ENCODE results near the gene EML2. TPM values are rescaled to one million over a fixed set of nuclear protein-coding genes. Genes with fewer than 3 reads are reported as not detected.

The EML2 gene
- polyA plus RNA-seq, 3 donors from 2014 or later = 11.9 to 24.7 (median 14.2) TPM

- peak; percentile 52 to 60 (median 55) for DNase-seq
- Mint-ChIP-seq H3K36me3 (peaks cover 0 to 4% (median 2%) of the 10 kb centered on the region in 3 donors), H3K4me3 (peak within 1 kb of the TSS; percentile 84 to 95 (median 90)), H3K27me3 (ENCODE audit: low read depth in 3 of 3) (peaks cover 10 to 16% (median 10%) of the 10 kb centered on the region in 3 donors), H3K4me1 (peaks cover 36 to 43% of the 10 kb centered on the region in 2 donors), H3K27ac (peak within 1 kb of the TSS; percentile 69 to 95 (median 94)), H3K9me3 (no peaks in the 10 kb centered on the region)
Measured at GRCh38 chr19:45667620-45668341, 28.6 kb upstream of the EML2 start, which contains the start of gene GIPR. Gene GIPR, plus strand, starts transcription at chr19:45668221. Its CDS starts 1,300 bp downstream, at chr19:45669521.

DNA sequence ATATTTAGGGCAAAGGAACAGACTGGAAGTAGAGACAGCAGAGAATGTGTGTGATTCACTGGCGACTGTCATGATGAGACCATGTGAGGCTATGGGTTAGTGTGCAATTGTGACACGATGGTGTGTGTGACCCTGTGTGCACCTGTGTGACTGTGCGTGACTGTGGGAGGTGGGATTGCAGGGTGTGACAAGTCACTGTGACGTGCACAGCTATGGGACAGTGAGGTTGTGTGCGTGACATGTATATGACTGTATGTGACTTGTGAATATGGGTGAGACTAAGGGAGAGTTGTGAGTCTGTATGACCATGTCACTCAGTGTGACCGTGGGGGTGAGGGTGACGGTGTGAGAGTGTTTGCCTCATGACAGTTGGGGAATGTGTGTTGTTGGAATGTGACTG lies 25.4 kb upstream of the EML2 start:
- no peaks in the 10 kb centered on the region for H3K9me3 Mint-ChIP-seq
- H3K4me3 Mint-ChIP-seq = no peak overlapping the region
- H3K36me3 Mint-ChIP-seq = no peaks in the 10 kb centered on the region
- peaks cover 22 to 24% of the 10 kb centered on the region in 2 donors for H3K4me1 Mint-ChIP-seq
- DNase-seq = no peak
- peaks cover 3 to 12% (median 8%) of the 10 kb centered on the region in 3 donors for H3K27me3 Mint-ChIP-seq (ENCODE audit: low read depth in 3 of 3)
- no peak overlapping the region for H3K27ac Mint-ChIP-seq

DNA sequence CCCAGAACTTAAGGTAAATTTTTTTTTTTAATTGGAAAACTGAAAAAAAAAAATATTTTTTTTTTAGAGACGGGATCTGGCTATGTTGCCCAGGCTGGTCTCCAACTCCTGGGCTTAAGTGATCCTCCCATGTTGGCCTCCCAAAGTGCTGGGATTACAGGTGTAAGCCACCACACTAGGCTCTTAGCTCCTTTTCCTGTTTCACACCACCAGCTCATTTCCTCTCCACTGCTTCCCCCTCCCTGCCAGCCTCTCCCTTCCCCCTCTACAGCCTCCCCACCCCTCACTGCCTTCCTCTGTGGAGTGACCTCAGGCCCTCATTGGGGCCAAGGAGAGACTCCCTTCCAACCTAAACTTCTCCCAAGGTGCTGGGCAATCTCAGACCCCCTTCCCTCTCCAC lies 24.6 kb upstream of the EML2 start:
- H3K4me3 Mint-ChIP-seq = no peak overlapping the region
- no peak overlapping the region for H3K27ac Mint-ChIP-seq
- no peaks in the 10 kb centered on the region for H3K36me3 Mint-ChIP-seq
- DNase-seq = no peak
- peaks cover 14 to 16% of the 10 kb centered on the region in 2 donors for H3K4me1 Mint-ChIP-seq
- H3K27me3 Mint-ChIP-seq (ENCODE audit: low read depth in 3 of 3) = peaks cover 3 to 12% (median 8%) of the 10 kb centered on the region in 3 donors
- no peaks in the 10 kb centered on the region for H3K9me3 Mint-ChIP-seq

DNA sequence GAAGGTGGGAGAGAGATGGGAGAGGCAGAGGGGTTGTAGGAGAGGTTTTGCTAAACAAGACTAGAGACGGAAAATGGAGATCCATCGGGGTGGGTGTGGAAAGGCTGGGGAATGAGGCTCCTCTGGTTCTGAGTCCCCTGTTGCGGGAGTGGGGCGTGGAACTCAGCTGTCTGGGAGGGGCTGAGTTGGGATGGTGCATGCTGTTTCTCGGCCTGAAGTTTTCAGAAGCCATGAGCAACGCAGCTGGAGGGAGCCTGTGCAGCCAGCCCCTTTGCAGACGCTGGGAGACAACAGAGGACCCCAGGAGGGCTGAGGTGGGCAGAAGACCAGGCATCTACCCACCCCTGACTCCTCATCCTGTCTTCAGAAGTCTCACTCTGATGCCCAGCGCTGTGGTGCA lies 21.4 kb upstream of the EML2 start:
- Mint-ChIP-seq H3K9me3 (no peaks in the 10 kb centered on the region), H3K27ac (peak overlapping the region in 1 of 6 donors; percentile 63), H3K4me1 (no peaks in the 10 kb centered on the region), H3K27me3 (ENCODE audit: low read depth in 3 of 3) (peaks cover 0 to 12% (median 4%) of the 10 kb centered on the region in 3 donors), H3K36me3 (no peaks in the 10 kb centered on the region), H3K4me3 (no peak overlapping the region)
- no peak for DNase-seq

GRCh38 chr19:45659096-45659729 lies 20.0 kb upstream of the EML2 start:
- Mint-ChIP-seq H3K4me1 (no peaks in the 10 kb centered on the region), H3K27me3 (ENCODE audit: low read depth in 3 of 3) (peaks cover 0 to 11% (median 4%) of the 10 kb centered on the region in 3 donors), H3K4me3 (no peak overlapping the region), H3K27ac (no peak overlapping the region), H3K36me3 (no peaks in the 10 kb centered on the region), H3K9me3 (no peaks in the 10 kb centered on the region)
- DNase-seq = no peak

DNA sequence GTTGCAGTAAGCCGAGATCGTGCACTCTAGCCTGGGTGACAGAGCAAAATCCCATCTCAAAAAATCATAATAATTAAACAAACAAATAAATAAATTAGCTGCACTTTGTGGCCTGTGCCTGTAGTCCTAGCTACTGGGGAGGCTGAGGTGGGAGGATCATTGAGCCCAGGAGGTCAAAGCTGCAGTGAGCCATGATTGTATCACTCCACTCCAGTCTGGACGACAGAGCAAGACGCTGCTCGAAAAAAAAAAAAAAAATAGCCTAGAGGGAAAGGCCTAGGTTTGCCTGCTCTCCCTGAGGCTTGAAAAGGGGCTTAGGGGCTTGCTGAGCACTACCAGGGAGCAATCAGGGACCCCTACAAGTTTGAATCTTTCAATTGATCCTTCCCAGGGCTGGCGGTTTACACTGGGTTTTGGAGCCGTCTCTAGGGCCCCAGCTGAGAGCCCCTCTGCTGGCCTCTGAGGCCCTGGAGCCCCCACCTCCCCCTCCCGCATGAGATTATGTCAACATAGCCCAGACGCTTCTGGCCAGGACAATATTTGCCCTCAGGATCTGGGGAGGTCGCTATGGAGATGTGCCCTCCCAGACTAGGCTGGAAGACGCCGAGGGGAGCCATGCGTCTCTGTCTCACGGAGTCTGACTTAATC lies 18.4 kb upstream of the EML2 start:
- H3K9me3 Mint-ChIP-seq = no peaks in the 10 kb centered on the region

GRCh38 chr19:45655073-45655472 lies 15.9 kb upstream of the EML2 start:
- H3K4me3 Mint-ChIP-seq = no peak overlapping the region
- no peak for DNase-seq
- H3K27ac Mint-ChIP-seq = no peak overlapping the region
- H3K9me3 Mint-ChIP-seq = no peaks in the 10 kb centered on the region
- no peaks in the 10 kb centered on the region for H3K4me1 Mint-ChIP-seq
- H3K27me3 Mint-ChIP-seq (ENCODE audit: low read depth in 3 of 3) = peaks cover 0 to 4% (median 2%) of the 10 kb centered on the region in 3 donors
- no peaks in the 10 kb centered on the region for H3K36me3 Mint-ChIP-seq

More for the DNA sequence above, 18.4 kb upstream of the EML2 start:
- Mint-ChIP-seq H3K4me3 (no peak overlapping the region), H3K27ac (no peak overlapping the region), H3K36me3 (no peaks in the 10 kb centered on the region), H3K4me1 (no peaks in the 10 kb centered on the region), H3K27me3 (ENCODE audit: low read depth in 3 of 3) (peaks cover 0 to 11% (median 4%) of the 10 kb centered on the region in 3 donors)
- no peak for DNase-seq

GRCh38 chr19:45653634-45654033 lies 14.4 kb upstream of the EML2 start:
- Mint-ChIP-seq H3K36me3 (no peaks in the 10 kb centered on the region), H3K4me1 (no peaks in the 10 kb centered on the region), H3K27me3 (ENCODE audit: low read depth in 3 of 3) (peaks cover 0 to 5% (median 2%) of the 10 kb centered on the region in 3 donors), H3K27ac (no peak overlapping the region), H3K9me3 (no peaks in the 10 kb centered on the region), H3K4me3 (no peak overlapping the region)
- DNase-seq = no peak

DNA sequence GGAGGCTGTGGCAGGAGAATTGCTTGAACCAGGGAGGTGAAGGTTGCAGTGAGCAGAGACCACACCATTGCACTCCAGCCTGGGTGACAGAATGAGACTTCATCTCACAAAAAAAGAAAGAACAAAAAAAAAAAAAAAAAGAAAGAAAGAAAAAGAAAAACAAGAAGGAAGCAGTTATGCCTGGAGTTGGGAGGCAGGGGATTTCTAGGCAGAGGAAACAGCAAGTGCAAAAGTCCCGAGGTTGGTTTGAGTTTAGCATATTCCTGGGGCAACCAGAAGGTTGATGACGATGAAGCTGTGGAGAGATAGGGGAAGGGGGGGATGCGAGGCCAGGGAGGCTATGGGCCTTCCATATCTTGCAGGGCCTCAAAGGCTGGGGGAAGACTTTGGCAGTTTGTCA lies 11.5 kb upstream of the EML2 start:
- no peaks in the 10 kb centered on the region for H3K36me3 Mint-ChIP-seq
- peaks cover 9 to 10% of the 10 kb centered on the region in 2 donors for H3K4me1 Mint-ChIP-seq
- H3K4me3 Mint-ChIP-seq = no peak overlapping the region
- no peak for DNase-seq
- no peak overlapping the region for H3K27ac Mint-ChIP-seq
- no peaks in the 10 kb centered on the region for H3K9me3 Mint-ChIP-seq
- H3K27me3 Mint-ChIP-seq (ENCODE audit: low read depth in 3 of 3) = peaks cover 3 to 6% (median 5%) of the 10 kb centered on the region in 3 donors

DNA sequence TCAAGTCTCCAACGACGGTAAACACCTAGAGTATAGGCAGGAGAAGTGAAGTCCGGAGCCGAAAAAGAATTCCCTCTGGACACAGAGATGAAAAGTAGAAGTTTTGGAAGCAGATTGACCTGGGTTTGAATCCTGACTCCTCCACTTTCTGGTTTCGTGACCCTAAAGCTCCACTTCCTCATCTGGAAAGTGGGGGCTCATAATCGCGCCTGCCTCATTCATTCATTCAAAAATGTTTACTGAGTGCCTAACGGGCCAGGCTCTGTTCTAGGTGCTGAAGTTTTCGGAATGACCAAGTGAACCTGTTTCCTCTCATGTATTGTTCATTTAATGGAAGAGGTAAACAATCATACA lies 7.1 kb upstream of the EML2 start:
- DNase-seq = no peak
- H3K27ac Mint-ChIP-seq = peak overlapping the region; percentile 81 to 93 (median 89)
- peaks cover 33% of the 10 kb centered on the region in 2 donors for H3K4me1 Mint-ChIP-seq
- peak overlapping the region; percentile 87 to 94 (median 92) for H3K4me3 Mint-ChIP-seq
- peaks cover 0 to under 1% (median 0%) of the 10 kb centered on the region in 3 donors for H3K36me3 Mint-ChIP-seq
- no peaks in the 10 kb centered on the region for H3K9me3 Mint-ChIP-seq
- H3K27me3 Mint-ChIP-seq (ENCODE audit: low read depth in 3 of 3) = peaks cover 7 to 19% (median 9%) of the 10 kb centered on the region in 3 donors

DNA sequence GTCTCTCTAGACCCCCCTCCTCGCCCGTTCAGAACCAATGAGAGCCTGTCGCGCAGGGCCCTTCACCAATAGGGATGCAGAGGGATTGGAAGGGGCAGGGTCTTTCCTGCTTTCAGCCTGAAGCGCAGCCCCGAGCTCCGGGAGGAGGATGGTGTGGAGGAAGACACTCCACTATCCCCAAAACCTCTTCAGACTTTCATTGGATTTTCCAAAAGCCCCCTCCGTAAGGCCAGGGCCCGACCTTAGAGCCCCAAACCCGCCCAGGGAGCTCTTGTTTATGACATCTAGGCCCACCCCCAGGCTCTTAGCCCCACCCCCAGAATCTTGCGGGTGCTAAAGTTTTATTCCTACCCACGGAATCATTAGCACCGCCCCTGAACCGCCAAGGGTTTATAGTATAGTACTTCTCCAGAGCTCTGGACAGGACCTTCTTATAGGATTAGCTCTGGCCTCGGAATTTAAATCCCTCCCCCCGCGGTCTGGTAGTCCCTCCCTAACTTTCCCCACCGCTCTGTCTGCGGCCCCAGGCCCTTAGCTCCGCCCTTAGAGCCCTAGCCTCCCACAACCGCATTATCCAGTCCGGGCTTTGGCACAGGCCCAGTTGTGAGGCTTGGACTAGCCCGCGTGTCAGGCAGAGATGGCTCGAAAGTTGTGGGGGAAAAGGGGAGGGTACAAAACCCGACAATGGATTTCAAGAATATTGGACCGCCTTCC lies 6.6 kb upstream of the EML2 start:
- H3K27me3 Mint-ChIP-seq (ENCODE audit: low read depth in 3 of 3) = peaks cover 10 to 20% (median 11%) of the 10 kb centered on the region in 3 donors
- peak; percentile 76 to 85 (median 85) for DNase-seq
- H3K27ac Mint-ChIP-seq = peak overlapping the region; percentile 81 to 93 (median 89)
- peaks cover 0 to 4% (median 0%) of the 10 kb centered on the region in 3 donors for H3K36me3 Mint-ChIP-seq
- H3K4me1 Mint-ChIP-seq = peaks cover 38% of the 10 kb centered on the region in 2 donors
- no peaks in the 10 kb centered on the region for H3K9me3 Mint-ChIP-seq
- H3K4me3 Mint-ChIP-seq = peak overlapping the region; percentile 87 to 94 (median 92)

DNA sequence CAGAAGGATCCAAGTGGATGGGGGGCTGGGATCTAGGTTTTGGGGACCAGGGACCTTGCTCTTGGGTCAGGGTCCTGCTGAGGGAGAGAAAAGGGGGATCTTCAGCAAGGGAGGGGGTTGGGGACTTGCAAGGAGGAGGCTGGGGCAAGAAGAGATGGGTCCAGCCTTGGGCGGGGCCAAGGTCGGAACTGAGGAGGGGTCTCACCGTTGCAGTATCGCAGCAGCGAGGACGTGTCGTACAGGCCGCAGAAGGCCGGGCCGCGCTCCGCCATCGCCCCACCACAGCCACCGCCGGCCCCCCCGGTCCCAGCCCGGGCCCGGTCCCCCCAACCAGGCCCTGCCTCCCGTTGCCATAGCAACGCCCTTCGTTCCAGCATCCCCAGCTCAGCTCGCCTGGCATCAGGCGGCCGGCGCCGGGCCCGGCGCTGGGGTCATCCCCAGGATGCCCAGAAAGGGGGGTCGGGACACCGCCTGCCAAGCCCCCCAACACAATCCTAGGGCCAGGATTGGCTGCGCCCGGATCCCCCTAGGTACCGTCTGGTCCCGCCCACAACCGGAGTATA lies 6.0 kb upstream of the EML2 start:
- H3K9me3 Mint-ChIP-seq = no peaks in the 10 kb centered on the region
- H3K27ac Mint-ChIP-seq = peak overlapping the region; percentile 81 to 93 (median 89)
- peaks cover 10 to 20% (median 11%) of the 10 kb centered on the region in 3 donors for H3K27me3 Mint-ChIP-seq (ENCODE audit: low read depth in 3 of 3)
- no peak for DNase-seq
- H3K36me3 Mint-ChIP-seq = peaks cover 0 to 4% (median 0%) of the 10 kb centered on the region in 3 donors
- H3K4me1 Mint-ChIP-seq = peaks cover 44 to 45% of the 10 kb centered on the region in 2 donors
- H3K4me3 Mint-ChIP-seq = peak overlapping the region; percentile 87 to 94 (median 92)

All from immature natural killer cell (primary cell).